ENCODE measurements around the gene SPPL2A.

The SPPL2A gene

DNA sequence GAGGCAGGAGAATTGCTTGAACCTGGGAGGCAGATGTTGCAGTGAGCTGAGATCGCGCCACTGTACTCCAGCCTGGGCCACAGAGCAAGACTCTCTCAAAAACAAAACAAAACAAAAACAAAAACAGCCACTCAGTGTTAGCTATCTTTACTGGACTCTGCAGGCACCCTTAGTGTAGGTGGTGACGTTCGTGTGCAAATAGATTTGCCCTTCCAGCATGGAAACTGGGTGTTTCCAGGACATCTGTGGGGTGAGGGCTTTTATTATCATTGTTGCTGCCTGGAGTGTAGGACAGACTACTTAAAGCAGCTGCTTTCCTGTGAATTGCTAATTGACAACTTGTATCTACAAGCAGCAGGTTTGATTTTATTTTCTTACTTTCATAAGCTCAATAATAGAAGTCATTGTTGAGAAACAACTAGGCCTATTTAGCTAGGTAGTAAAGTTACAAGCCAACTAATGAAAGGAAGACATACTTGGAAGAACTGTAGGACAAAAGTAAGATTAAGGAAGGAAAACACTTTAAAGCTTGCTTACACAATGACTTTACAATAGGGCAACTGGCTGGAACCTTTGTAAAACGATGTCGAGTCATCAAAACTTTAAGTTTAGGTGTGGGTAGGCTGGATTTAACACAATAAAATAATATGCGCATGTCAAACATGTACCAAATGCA is 25.4 kb upstream of the SPPL2A start:
- DNase-seq (ENCODE audit: low read depth): no peak
- TF ChIP-seq, protein P1, sequence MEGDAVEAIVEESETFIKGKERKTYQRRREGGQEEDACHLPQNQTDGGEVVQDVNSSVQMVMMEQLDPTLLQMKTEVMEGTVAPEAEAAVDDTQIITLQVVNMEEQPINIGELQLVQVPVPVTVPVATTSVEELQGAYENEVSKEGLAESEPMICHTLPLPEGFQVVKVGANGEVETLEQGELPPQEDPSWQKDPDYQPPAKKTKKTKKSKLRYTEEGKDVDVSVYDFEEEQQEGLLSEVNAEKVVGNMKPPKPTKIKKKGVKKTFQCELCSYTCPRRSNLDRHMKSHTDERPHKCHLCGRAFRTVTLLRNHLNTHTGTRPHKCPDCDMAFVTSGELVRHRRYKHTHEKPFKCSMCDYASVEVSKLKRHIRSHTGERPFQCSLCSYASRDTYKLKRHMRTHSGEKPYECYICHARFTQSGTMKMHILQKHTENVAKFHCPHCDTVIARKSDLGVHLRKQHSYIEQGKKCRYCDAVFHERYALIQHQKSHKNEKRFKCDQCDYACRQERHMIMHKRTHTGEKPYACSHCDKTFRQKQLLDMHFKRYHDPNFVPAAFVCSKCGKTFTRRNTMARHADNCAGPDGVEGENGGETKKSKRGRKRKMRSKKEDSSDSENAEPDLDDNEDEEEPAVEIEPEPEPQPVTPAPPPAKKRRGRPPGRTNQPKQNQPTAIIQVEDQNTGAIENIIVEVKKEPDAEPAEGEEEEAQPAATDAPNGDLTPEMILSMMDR (conservative IDR thresholded peaks at IDR 0.05; ENCODE audit: control insufficient read depth, insufficient read depth, low read depth, low read length): no peak
- H3K4me3 ChIP-seq (ENCODE audit: control insufficient read depth, low read depth, low read length): no peak overlapping the region

DNA sequence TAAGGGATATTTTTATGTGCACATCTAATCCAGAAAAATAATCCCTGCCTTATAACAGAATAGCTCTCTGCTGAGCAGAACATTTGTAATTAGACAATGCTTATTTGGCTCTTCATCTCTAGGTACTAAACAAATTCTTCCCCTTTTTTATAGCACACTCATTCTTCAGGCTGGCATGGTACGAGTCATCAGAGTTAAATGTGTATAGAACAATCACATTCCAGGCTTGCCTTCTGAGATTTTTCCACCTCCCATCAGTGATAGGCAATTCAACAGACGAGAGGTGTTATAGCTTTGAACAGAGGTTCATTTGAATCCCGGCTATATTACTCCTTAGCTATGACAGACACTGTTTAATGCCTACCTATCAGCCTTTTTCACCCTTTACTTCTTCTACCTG is 21.4 kb upstream of the SPPL2A start:
- H3K4me3 ChIP-seq (ENCODE audit: control insufficient read depth, low read depth, low read length): no peak overlapping the region
- no peak for DNase-seq (ENCODE audit: low read depth)
- TF ChIP-seq, protein P1 (conservative IDR thresholded peaks at IDR 0.05; ENCODE audit: control insufficient read depth, insufficient read depth, low read depth, low read length): no peak

DNA sequence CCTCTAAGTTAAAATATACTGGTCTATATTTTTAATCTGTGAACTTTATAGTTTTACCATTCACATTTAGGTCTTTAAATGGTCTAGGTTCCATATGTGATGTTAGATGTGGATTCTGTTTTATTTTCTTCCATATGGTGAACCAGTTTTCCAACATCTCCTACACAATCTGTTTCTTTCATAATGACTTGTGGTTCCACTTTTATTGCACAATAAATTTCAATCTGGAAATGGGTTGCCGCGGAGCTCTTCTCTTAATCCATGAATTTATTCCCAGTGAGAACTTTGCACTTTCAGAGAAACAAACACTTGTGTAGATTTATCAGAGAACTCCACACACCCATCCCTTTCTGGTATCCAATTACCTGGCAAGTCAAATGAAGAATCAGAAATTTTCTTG is 20.9 kb upstream of the SPPL2A start:
- no peak for DNase-seq (ENCODE audit: low read depth)
- H3K4me3 ChIP-seq (ENCODE audit: control insufficient read depth, low read depth, low read length): no peak overlapping the region
- TF ChIP-seq, protein P1 (conservative IDR thresholded peaks at IDR 0.05; ENCODE audit: control insufficient read depth, insufficient read depth, low read depth, low read length): no peak

DNA sequence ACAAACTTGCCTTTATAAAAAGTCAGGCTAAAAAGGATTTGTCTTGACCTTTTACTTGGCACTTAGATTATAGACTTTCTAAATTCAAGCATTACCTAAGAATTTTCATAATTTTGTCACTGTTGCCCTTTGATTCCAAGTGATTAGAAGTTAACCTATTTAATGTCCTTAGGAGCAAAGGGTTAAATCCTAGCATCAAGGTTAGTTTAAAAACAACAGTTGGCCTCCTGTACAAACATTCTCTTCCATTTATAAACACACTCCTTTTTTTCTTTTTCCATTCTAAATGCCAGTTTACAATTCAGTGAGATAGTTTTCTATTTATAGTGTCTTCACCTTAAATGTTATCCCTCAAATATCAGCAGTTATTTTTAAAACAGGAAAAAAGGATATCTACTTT is 18.4 kb upstream of the SPPL2A start:
- H3K4me3 ChIP-seq (ENCODE audit: control insufficient read depth, low read depth, low read length): no peak overlapping the region
- TF ChIP-seq, protein P1 (conservative IDR thresholded peaks at IDR 0.05; ENCODE audit: control insufficient read depth, insufficient read depth, low read depth, low read length): no peak
- DNase-seq (ENCODE audit: low read depth): no peak

DNA sequence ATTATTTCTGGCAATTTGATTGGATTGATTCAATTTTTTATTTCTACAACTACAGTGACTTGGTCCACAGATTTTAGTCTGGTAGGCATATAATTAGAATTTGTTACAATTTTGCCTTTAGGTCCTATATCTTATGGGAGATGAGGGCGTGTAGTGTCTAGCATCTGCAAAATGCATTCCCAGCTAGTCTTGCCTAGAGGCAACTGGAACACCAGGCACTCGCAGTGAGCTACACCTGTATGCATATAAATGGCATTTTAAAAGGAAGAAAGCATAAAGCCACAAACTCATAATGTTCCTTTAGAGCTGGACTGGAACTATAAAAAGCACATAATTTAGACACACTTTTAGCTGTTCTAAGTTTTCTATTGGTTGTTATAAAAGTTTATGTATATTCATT is 17.9 kb upstream of the SPPL2A start:
- TF ChIP-seq, protein P1 (conservative IDR thresholded peaks at IDR 0.05; ENCODE audit: control insufficient read depth, insufficient read depth, low read depth, low read length): no peak
- DNase-seq (ENCODE audit: low read depth): no peak
- H3K4me3 ChIP-seq (ENCODE audit: control insufficient read depth, low read depth, low read length): no peak overlapping the region

DNA sequence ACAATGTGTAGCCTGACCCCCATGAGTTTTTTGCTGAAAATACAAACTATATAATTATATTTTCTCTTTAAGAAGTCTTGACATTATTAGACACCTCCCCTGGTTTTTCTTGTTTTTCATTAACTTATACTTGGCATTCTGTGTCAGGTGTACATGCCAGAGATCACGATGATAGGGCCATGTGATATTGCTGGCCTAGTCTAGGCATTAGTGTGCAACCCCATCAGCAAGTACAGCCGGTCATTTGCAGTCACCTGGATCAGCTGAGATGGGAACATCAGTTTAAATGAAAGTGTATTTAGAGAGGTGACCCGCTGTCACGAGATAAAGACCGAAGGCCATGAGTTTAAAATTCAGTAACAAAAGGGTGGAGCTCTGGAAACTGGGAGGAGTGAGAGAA is 12.6 kb upstream of the SPPL2A start:
- no peak for DNase-seq (ENCODE audit: low read depth)
- no peak overlapping the region for H3K4me3 ChIP-seq (ENCODE audit: control insufficient read depth, low read depth, low read length)
- TF ChIP-seq, protein P1 (conservative IDR thresholded peaks at IDR 0.05; ENCODE audit: control insufficient read depth, insufficient read depth, low read depth, low read length): no peak

DNA sequence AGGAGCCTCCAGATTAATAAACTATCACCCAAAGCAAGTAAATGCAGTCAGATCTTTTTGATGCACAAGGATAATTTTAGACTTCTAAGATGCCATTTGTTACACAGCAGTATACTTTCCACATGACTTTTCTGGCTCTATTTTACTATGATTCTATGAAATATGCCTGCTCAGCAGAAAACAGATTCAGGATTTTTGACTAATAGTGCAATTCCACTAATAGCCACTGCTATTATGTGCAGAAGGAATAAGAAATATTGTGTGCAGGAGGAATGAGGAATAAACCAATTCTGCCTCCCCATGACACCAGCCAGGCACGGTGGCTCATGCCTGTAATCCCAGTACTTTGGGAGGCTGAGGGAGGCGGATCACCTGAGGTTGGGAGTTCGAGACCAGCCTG is 11.5 kb upstream of the SPPL2A start:
- TF ChIP-seq, protein P1 (conservative IDR thresholded peaks at IDR 0.05; ENCODE audit: control insufficient read depth, insufficient read depth, low read depth, low read length): no peak
- no peak for DNase-seq (ENCODE audit: low read depth)
- H3K4me3 ChIP-seq (ENCODE audit: control insufficient read depth, low read depth, low read length): no peak overlapping the region
